DOHH2 (cell line): ENCODE results near the gene EIF4E3.

Experiments
- H3F3A ChIP-seq: fragments of 200-600 bp; sonication (generic), shearing (Covaris generic); 2 replicates; pipeline ENCODE4 v1.6.0; 2016; ENCODE audit warnings: antibody characterized with exemption, mild to moderate bottlenecking; ENCODE audit not compliant: control insufficient read depth, insufficient read depth
- H3K27ac ChIP-seq: fragments of 200-600 bp; sonication (generic); 2 replicates; pipeline ENCODE4 v1.5.1; 2014; ENCODE audit warnings: low read depth, mild to moderate bottlenecking, low read length, moderate library complexity
- H3K27me3 ChIP-seq: fragments of 200-600 bp; sonication (generic); 2 replicates; pipeline ENCODE4 v1.6.1; 2014; ENCODE audit warnings: mild to moderate bottlenecking, low read length, mixed read lengths; ENCODE audit not compliant: control insufficient read depth
- H3K36me3 ChIP-seq: fragments of 200-600 bp; sonication (generic); 2 replicates; pipeline ENCODE4 v1.6.1; 2014; ENCODE audit warnings: mild to moderate bottlenecking, low read length, moderate library complexity, mixed read lengths; ENCODE audit not compliant: control insufficient read depth
- H3K4me1 ChIP-seq: fragments of 200-600 bp; sonication (generic); 2 replicates; pipeline ENCODE4 v1.6.1; 2014; ENCODE audit warnings: mild to moderate bottlenecking, low read length, mixed read lengths; ENCODE audit not compliant: control insufficient read depth
- H3K4me2 ChIP-seq: fragments of 200-600 bp; sonication (generic); 2 replicates; pipeline ENCODE4 v1.6.0; 2014; ENCODE audit warnings: mild to moderate bottlenecking, low read length, moderate library complexity
- H3K4me3 ChIP-seq: fragments of 200-600 bp; sonication (generic); 2 replicates; pipeline ENCODE4 v1.5.1; 2014; ENCODE audit warnings: mild to moderate bottlenecking, low read length, mixed read lengths
- H3K79me2 ChIP-seq: fragments of 200-600 bp; sonication (generic); 2 replicates; pipeline ENCODE4 v1.6.1; 2014; ENCODE audit warnings: mild to moderate bottlenecking, low read length, mixed read lengths; ENCODE audit not compliant: control insufficient read depth
- H3K9me2 ChIP-seq: fragments of 200-600 bp; sonication (generic); replicated peaks from 2 replicates; pipeline ENCODE4 v1.6.1; 2014; ENCODE audit warnings: mild to moderate bottlenecking, low read length, mixed read lengths; ENCODE audit not compliant: control insufficient read depth
- H3K9me3 ChIP-seq: fragments of 200-600 bp; sonication (generic); 2 replicates; pipeline ENCODE4 v1.6.1; 2014; ENCODE audit warnings: antibody characterized with exemption, low read length, mixed read lengths; ENCODE audit not compliant: control insufficient read depth, insufficient read depth
- H4K20me1 ChIP-seq: fragments of 200-600 bp; sonication (generic); 2 replicates; pipeline ENCODE4 v1.6.0; 2014; ENCODE audit warnings: low read depth, mild to moderate bottlenecking, antibody characterized with exemption, low read length, moderate library complexity; ENCODE audit not compliant: control insufficient read depth, insufficient read depth
- EZH2phosphoT487 ChIP-seq: fragments of 200-600 bp; sonication (generic); IDR thresholded peaks from 2 replicates; pipeline ENCODE4 v1.6.1; 2017; ENCODE audit warnings: borderline replicate concordance, mild to moderate bottlenecking, antibody characterized with exemption, low read length, moderate library complexity, mixed read lengths
- TF ChIP-seq, protein P1 (sequence below): fragments of 200-600 bp; sonication (generic); IDR thresholded peaks from one replicate; pipeline ENCODE4 v1.5.1; 2014; ENCODE audit warnings: antibody characterized with exemption, mild to moderate bottlenecking, low read depth, low read length; ENCODE audit not compliant: poor library complexity, severe bottlenecking

Gene EIF4E3

GRCh38 chr3:71695000-71695482, 30.2 kb downstream of the EIF4E3 start:
- Histone ChIP-seq H3F3A (no peaks in the 10 kb centered on the region), H3K4me3 (no peak overlapping the region), H3K4me1 (no peaks in the 10 kb centered on the region), H3K9me3 (no peaks in the 10 kb centered on the region), H3K79me2 (no peaks in the 10 kb centered on the region), H3K4me2 (no peak overlapping the region), H3K27me3 (peaks cover 10% of the 10 kb centered on the region; the same call in 1 of the 2 replicates), H3K36me3 (no peaks in the 10 kb centered on the region), H3K27ac (no peak overlapping the region), H3K9me2 (no peaks in the 10 kb centered on the region), H4K20me1 (no peaks in the 10 kb centered on the region)
- no peak for TF ChIP-seq EZH2phosphoT487
- TF ChIP-seq, protein P1, sequence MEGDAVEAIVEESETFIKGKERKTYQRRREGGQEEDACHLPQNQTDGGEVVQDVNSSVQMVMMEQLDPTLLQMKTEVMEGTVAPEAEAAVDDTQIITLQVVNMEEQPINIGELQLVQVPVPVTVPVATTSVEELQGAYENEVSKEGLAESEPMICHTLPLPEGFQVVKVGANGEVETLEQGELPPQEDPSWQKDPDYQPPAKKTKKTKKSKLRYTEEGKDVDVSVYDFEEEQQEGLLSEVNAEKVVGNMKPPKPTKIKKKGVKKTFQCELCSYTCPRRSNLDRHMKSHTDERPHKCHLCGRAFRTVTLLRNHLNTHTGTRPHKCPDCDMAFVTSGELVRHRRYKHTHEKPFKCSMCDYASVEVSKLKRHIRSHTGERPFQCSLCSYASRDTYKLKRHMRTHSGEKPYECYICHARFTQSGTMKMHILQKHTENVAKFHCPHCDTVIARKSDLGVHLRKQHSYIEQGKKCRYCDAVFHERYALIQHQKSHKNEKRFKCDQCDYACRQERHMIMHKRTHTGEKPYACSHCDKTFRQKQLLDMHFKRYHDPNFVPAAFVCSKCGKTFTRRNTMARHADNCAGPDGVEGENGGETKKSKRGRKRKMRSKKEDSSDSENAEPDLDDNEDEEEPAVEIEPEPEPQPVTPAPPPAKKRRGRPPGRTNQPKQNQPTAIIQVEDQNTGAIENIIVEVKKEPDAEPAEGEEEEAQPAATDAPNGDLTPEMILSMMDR = no peak

GRCh38 chr3:71694358-71694999, 30.7 kb downstream of the EIF4E3 start:
- H3K27ac ChIP-seq = no peak overlapping the region
- H3K4me3 ChIP-seq = no peak overlapping the region
- no peak overlapping the region for H3K4me2 ChIP-seq
- no peaks in the 10 kb centered on the region for H4K20me1 ChIP-seq
- H3K9me2 ChIP-seq = no peaks in the 10 kb centered on the region
- H3F3A ChIP-seq = no peaks in the 10 kb centered on the region
- TF ChIP-seq, protein P1 = no peak
- TF ChIP-seq EZH2phosphoT487 = no peak
- H3K27me3 ChIP-seq = peaks cover 10% of the 10 kb centered on the region; the same call in 1 of the 2 replicates
- H3K79me2 ChIP-seq = no peaks in the 10 kb centered on the region
- H3K4me1 ChIP-seq = no peaks in the 10 kb centered on the region
- H3K36me3 ChIP-seq = no peaks in the 10 kb centered on the region
- H3K9me3 ChIP-seq = no peaks in the 10 kb centered on the region

DNA sequence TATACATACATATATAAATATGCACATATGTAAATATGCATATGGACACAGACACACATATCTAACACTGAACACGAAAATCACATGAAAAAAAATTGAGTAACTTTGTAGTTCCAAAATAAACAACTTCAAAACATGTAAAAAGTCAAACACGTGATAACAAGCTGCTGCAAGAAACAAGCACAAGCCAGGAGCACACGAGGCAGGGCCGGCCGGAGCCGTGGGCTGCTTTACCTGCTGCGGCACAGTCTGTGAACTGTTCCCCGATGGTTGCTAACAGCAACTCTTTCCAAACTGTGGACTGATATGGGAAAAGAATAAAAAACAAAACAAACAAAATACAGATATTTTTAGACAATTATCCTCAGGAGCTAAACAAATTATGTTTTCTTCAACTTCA, 31.6 kb downstream of the EIF4E3 start:
- TF ChIP-seq, protein P1 = no peak
- TF ChIP-seq EZH2phosphoT487 = no peak
- Histone ChIP-seq H3F3A (no peaks in the 10 kb centered on the region), H4K20me1 (no peaks in the 10 kb centered on the region), H3K36me3 (no peaks in the 10 kb centered on the region), H3K9me3 (no peaks in the 10 kb centered on the region), H3K4me2 (no peak overlapping the region), H3K4me3 (no peak overlapping the region), H3K27me3 (peaks cover 17% of the 10 kb centered on the region), H3K4me1 (no peaks in the 10 kb centered on the region), H3K9me2 (no peaks in the 10 kb centered on the region), H3K79me2 (no peaks in the 10 kb centered on the region), H3K27ac (no peak overlapping the region)
